Thyroid gland (tissue), 4 donors: ENCODE data around the gene TSPAN9. TPM values are rescaled to one million over a fixed set of nuclear protein-coding genes. Genes with fewer than 3 reads are reported as not detected.

Experiments
- DNase-seq, 2 donors: peaks; one replicate each; pipeline ENCODE4 v3.0.0-alpha.2; 2019
- H3K27ac ChIP-seq, 3 donors: fragments of 200-600 bp; sonication (generic); 1 replicate in 2 of 3; 2 replicates in 1 of 3; pipeline ENCODE4 v1.5.1; 2016 to 2019; ENCODE audit warnings: mild to moderate bottlenecking in 1 of 3, moderate library complexity in 1 of 3
- H3K27me3 ChIP-seq: fragments of 200-600 bp; sonication (generic); one replicate; pipeline ENCODE4 v1.5.1; 2019
- H3K36me3 ChIP-seq, 2 donors: fragments of 200-600 bp; sonication (generic); one replicate each; pipeline ENCODE4 v1.5.1; 2016 to 2019
- H3K4me1 ChIP-seq, 2 donors: fragments of 200-600 bp; sonication (generic); one replicate each; pipeline ENCODE4 v1.5.1; 2017 to 2019
- H3K4me3 ChIP-seq, 3 donors: fragments of 200-600 bp; sonication (generic); replicated peaks in 1 of 3; 1 replicate in 2 of 3; 2 replicates in 1 of 3; pipeline ENCODE4 v1.5.1; 2016; ENCODE audit warnings: mild to moderate bottlenecking in 1 of 3
- H3K9me3 ChIP-seq: fragments of 200-600 bp; sonication (generic); one replicate; pipeline ENCODE4 v1.5.1; 2017
- POLR2A ChIP-seq, 2 donors: fragments of 450-650 bp; IDR thresholded peaks; one replicate each; pipeline ENCODE4 v1.6.1; 2017; ENCODE audit warnings: antibody characterized with exemption in 2 of 2, mild to moderate bottlenecking in 2 of 2, moderate library complexity in 1 of 2
- WGBS, 2 donors: methylation state at CpG; one replicate each; pipeline ENCODE4 v1.1.5; 2017; 5-methylcytosine and 5-hydroxymethylcytosine counted together
- intact Hi-C: fragments of 100-400 bp; cut with DNase I; formaldehyde crosslinking; loops from one replicate; pipeline ENCODE4 v1.15.1; 2023
- total RNA-seq, 4 donors: library from RNA; depleted of rRNA; stranded (reverse); fragments of >200 nt; gene quantifications; one replicate each; pipeline ENCODE4 v1.2.3, GENCODE V29; 2016
- TF ChIP-seq, protein P1 (sequence below), 6 experiments: fragments of 200-600 bp in 3 of 6; fragments of 450-650 bp in 3 of 6; sonication (generic) in 3 of 6; IDR thresholded peaks; one replicate each; pipeline ENCODE4 v1.5.1; 2016 to 2019; ENCODE audit warnings: antibody characterized with exemption in 6 of 6, mild to moderate bottlenecking in 2 of 6, inconsistent platforms in 1 of 6, moderate library complexity in 1 of 6

TSPAN9 gene
- total RNA-seq, 4 donors from 2014 or later: 26.9 to 47.5 (median 33.2) TPM

GRCh38 chr12:3042826-3043225 is 34.4 kb upstream of the TSPAN9 start:
- TF ChIP-seq, protein P1, sequence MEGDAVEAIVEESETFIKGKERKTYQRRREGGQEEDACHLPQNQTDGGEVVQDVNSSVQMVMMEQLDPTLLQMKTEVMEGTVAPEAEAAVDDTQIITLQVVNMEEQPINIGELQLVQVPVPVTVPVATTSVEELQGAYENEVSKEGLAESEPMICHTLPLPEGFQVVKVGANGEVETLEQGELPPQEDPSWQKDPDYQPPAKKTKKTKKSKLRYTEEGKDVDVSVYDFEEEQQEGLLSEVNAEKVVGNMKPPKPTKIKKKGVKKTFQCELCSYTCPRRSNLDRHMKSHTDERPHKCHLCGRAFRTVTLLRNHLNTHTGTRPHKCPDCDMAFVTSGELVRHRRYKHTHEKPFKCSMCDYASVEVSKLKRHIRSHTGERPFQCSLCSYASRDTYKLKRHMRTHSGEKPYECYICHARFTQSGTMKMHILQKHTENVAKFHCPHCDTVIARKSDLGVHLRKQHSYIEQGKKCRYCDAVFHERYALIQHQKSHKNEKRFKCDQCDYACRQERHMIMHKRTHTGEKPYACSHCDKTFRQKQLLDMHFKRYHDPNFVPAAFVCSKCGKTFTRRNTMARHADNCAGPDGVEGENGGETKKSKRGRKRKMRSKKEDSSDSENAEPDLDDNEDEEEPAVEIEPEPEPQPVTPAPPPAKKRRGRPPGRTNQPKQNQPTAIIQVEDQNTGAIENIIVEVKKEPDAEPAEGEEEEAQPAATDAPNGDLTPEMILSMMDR (IDR thresholded peaks at IDR 0.05): no peak
- no peak for TF ChIP-seq POLR2A (IDR thresholded peaks at IDR 0.05)
- H3K36me3 ChIP-seq: peaks cover 5% of the 10 kb centered on the region in 2 donors
- H3K4me1 ChIP-seq: peaks cover 10 to 35% of the 10 kb centered on the region in 2 donors
- no peaks in the 10 kb centered on the region for H3K9me3 ChIP-seq
- 90 to 97% methylated on average over 4 of the region's 4 CpGs for WGBS, 2 donors
- no peak for DNase-seq
- no peak overlapping the region for H3K27ac ChIP-seq
- H3K27me3 ChIP-seq: no peaks in the 10 kb centered on the region
- H3K4me3 ChIP-seq: no peak overlapping the region
- intact Hi-C loops: loop anchor here (10.0 kb wide), 1 partner anchor 158 kb away; no protein-coding TSS in a partner anchor

DNA sequence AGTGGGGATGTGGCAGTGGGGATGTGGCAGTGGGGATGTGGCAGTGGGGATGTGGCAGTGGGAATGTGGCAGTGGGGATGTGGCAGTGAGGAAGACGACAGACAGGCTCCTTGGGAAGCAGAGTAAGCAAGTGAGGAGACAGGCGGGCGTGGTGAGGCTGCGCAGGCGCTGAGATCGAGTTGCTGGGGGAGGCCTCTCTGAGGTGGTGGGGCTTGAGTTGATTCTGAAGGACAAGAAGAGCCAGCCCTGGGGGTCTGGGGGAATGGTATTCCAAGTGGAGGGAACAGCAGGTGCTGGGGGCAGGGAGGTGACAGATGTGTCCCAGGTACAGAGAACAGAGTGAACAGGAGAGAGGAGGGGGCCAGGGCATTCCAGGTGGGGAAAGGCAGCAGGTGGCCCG is 33.8 kb upstream of the TSPAN9 start:
- TF ChIP-seq POLR2A (IDR thresholded peaks at IDR 0.05): no peak
- TF ChIP-seq, protein P1 (IDR thresholded peaks at IDR 0.05): no peak
- Histone ChIP-seq H3K4me1 (peaks cover 10 to 35% of the 10 kb centered on the region in 2 donors), H3K9me3 (no peaks in the 10 kb centered on the region), H3K27me3 (no peaks in the 10 kb centered on the region), H3K36me3 (peaks cover under 1 to 5% of the 10 kb centered on the region in 2 donors), H3K4me3 (no peak overlapping the region), H3K27ac (no peak overlapping the region)
- intact Hi-C loops: loop anchor here (10.0 kb wide), 1 partner anchor 159 kb away; no protein-coding TSS in a partner anchor
- DNase-seq: no peak
- 92 to 95% methylated on average over 7 of the region's 7 CpGs for WGBS, 2 donors

GRCh38 chr12:3044141-3044630 is 33.0 kb upstream of the TSPAN9 start:
- H3K27me3 ChIP-seq: no peaks in the 10 kb centered on the region
- H3K36me3 ChIP-seq: peaks cover 0 to 5% of the 10 kb centered on the region in 2 donors
- no peak overlapping the region for H3K4me3 ChIP-seq
- intact Hi-C loops: loop anchor here (10.0 kb wide), 1 partner anchor 159 kb away; no protein-coding TSS in a partner anchor
- H3K4me1 ChIP-seq: peaks cover 10 to 28% of the 10 kb centered on the region in 2 donors
- 80 to 81% methylated on average over 8 of the region's 8 CpGs for WGBS, 2 donors
- no peak overlapping the region for H3K27ac ChIP-seq
- no peaks in the 10 kb centered on the region for H3K9me3 ChIP-seq
- TF ChIP-seq POLR2A (IDR thresholded peaks at IDR 0.05): no peak
- TF ChIP-seq, protein P1 (IDR thresholded peaks at IDR 0.05): no peak
- DNase-seq: no peak

DNA sequence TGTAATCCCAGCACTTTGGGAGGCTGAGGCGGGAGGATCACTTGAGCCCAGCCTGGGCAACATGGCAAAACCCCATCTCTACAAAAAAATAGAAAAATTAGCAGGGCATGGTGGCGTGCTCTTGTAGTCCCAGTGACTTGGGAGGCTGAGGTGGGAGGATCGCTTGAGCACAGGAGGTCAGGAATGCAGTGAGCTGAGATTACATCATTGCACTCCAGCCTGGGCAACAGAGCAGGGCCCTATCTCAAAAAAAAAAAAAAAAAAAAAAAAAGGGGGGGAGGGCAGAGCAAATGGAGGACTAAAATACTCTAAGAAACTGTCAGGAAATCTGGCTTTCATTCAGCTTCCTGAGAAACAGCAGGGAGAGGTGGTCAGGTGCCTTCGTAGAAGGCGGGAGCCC is 31.7 kb upstream of the TSPAN9 start:
- H3K36me3 ChIP-seq: no peaks in the 10 kb centered on the region
- peak overlapping the region in 2 of 3 donors; percentile 39 to 52 for H3K27ac ChIP-seq
- no peaks in the 10 kb centered on the region for H3K27me3 ChIP-seq
- DNase-seq: no peak
- WGBS, 2 donors: 92 to 93% methylated on average over 5 of the region's 5 CpGs
- intact Hi-C loops: loop anchor here (10.0 kb wide), 1 partner anchor 161 kb away; no protein-coding TSS in a partner anchor
- TF ChIP-seq, protein P1 (IDR thresholded peaks at IDR 0.05): no peak
- no peak for TF ChIP-seq POLR2A (IDR thresholded peaks at IDR 0.05)
- H3K9me3 ChIP-seq: no peaks in the 10 kb centered on the region
- peaks cover 10 to 25% of the 10 kb centered on the region in 2 donors for H3K4me1 ChIP-seq
- H3K4me3 ChIP-seq: no peak overlapping the region

- H3K27ac ChIP-seq: peak overlapping the region; percentile 29 to 52 (median 39)
- no peak overlapping the region for H3K4me3 ChIP-seq
- H3K27me3 ChIP-seq: no peaks in the 10 kb centered on the region
- intact Hi-C loops: loop anchor here (10.0 kb wide), 1 partner anchor 161 kb away; no protein-coding TSS in a partner anchor
- peaks cover 10 to 25% of the 10 kb centered on the region in 2 donors for H3K4me1 ChIP-seq
- no peaks in the 10 kb centered on the region for H3K9me3 ChIP-seq
- WGBS, 2 donors: 75 to 80% methylated on average over 5 to 6 of the region's 7 CpGs
- TF ChIP-seq, protein P1 (IDR thresholded peaks at IDR 0.05): no peak
- no peak for TF ChIP-seq POLR2A (IDR thresholded peaks at IDR 0.05)
- no peaks in the 10 kb centered on the region for H3K36me3 ChIP-seq
- no peak for DNase-seq
Measured at GRCh38 chr12:3045989-3046388, 31.2 kb upstream of the TSPAN9 start.
